Kidney (tissue), 14 donors: ENCODE results near the gene SLC3A2. TPM values are rescaled to one million over a fixed set of nuclear protein-coding genes. Genes with fewer than 3 reads are reported as not detected.

Experiments
- DNase-seq, 5 donors: peaks; one replicate each; pipeline ENCODE4 v3.0.0-alpha.2; 2013 to 2020
- FAIRE-seq: peaks from 2 replicates; lab custom pipeline; 2012; peaks lifted over from hg19 to GRCh38; lab: Jason Lieb, UNC
- H3K27ac ChIP-seq, 2 donors: one replicate each; pipeline ENCODE4 v1.7.0; 2013; ENCODE audit warnings: low read depth in 2 of 2, low read length in 2 of 2, inconsistent platforms in 1 of 2
- H3K27me3 ChIP-seq: one replicate; pipeline ENCODE4 v1.7.1; 2013; ENCODE audit warnings: low read length, inconsistent platforms; ENCODE audit not compliant: control insufficient read depth, insufficient read depth
- H3K36me3 ChIP-seq, 3 donors: one replicate each; pipeline versions ENCODE4 v1.7.0 to v1.7.1; 2013; ENCODE audit warnings: low read length in 3 of 3, control low read depth in 1 of 3, inconsistent platforms in 1 of 3; ENCODE audit not compliant: insufficient read depth in 3 of 3, control insufficient read depth in 2 of 3
- H3K4me1 ChIP-seq, 3 donors: one replicate each; pipeline versions ENCODE4 v1.7.0 to v1.7.1; 2013; ENCODE audit warnings: low read length in 3 of 3, inconsistent platforms in 1 of 3, low read depth in 1 of 3; ENCODE audit not compliant: control insufficient read depth in 2 of 3, insufficient read depth in 2 of 3
- H3K4me3 ChIP-seq, 3 donors: one replicate each; pipeline versions ENCODE4 v1.7.0 to v1.8.1; 2013; ENCODE audit warnings: low read length in 3 of 3, control low read depth in 1 of 3, inconsistent platforms in 1 of 3
- H3K9ac ChIP-seq, 3 donors: one replicate each; pipeline versions ENCODE4 v1.7.0 to v1.7.1; 2013; ENCODE audit warnings: low read length in 3 of 3, control low read depth in 1 of 3, inconsistent platforms in 1 of 3
- H3K9me3 ChIP-seq, 3 donors: one replicate each; pipeline versions ENCODE4 v1.7.0 to v1.7.1; 2013; ENCODE audit warnings: low read length in 3 of 3, control low read depth in 1 of 3, inconsistent platforms in 1 of 3; ENCODE audit not compliant: control insufficient read depth in 2 of 3, insufficient read depth in 1 of 3
- intact Hi-C: fragments of 100-400 bp; cut with DNase I; formaldehyde crosslinking; loops from one replicate; pipeline ENCODE4 v1.11.1; 2022
- polyA plus RNA-seq: library from polyadenylated mRNA; stranded (reverse); fragments of 350-450 nt; fragmentation: Illumina TruSeq; extraction: RNeasy Lipid Tissue Mini Kit (QIAGEN cat#74804); gene quantifications from one replicate; pipeline ENCODE4 v1.2.3, GENCODE V29; 2014; ENCODE audit warnings: low read depth, low replicate concordance; ENCODE audit not compliant: insufficient read depth
- total RNA-seq: library from RNA; stranded (reverse); fragmentation: NEBNext Ultra II Directional; extraction: Animal tissue kit (Norgen Biotek cat#: 25700); gene quantifications from one replicate; pipeline ENCODE4 v1.2.1, GENCODE V29; 2021
- TF ChIP-seq, protein P1 (sequence below): IDR thresholded peaks from 3 replicates; pipeline ENCODE4 v1.5.1; 2012; ENCODE audit warnings: mild to moderate bottlenecking, moderate library complexity, borderline replicate concordance; ENCODE audit not compliant: insufficient read depth; ENCODE audit errors: extremely low read depth
- donor health status: control.
- donor health status: control.
- donor health status: control.
- donor health status: control.
- donor health status: control.
- donor health status: DM: yes; HTN: yes; CAD: no.
- donor health status: Normal renal cell carcinoma (clear cell type).

SLC3A2 gene
- total and polyA plus RNA-seq, 2 donors from 2014 or later = 203 to 299 TPM

DNA sequence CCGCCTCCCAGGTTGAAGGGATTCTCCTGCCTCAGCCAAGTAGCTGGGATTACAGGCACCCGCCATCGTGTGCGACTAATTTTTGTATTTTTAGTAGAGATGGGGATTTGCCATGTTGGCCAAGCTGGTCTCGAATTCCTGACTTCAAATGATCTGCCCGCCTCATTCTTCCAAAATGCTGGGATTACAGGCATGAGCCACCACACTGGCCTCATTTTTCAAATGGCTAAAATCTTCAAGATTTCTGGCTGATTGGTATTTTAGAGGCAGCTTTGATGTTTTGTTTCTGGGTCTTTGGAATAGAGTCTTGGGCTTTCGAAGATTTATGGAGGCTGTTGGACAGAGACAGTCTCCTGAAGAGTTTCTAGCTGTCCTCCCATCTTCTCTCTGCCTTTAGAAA, 5.8 kb upstream of the SLC3A2 start:
- Histone ChIP-seq H3K36me3 (no peaks in the 10 kb centered on the region), H3K4me3 (no peak overlapping the region), H3K9ac (no peak overlapping the region), H3K27ac (no peak overlapping the region), H3K4me1 (peaks cover 2 to 7% (median 6%) of the 10 kb centered on the region in 3 donors), H3K27me3 (no peaks in the 10 kb centered on the region), H3K9me3 (no peaks in the 10 kb centered on the region)
- peak in 1 of 5 donors; percentile 25 for DNase-seq
- TF ChIP-seq, protein P1, sequence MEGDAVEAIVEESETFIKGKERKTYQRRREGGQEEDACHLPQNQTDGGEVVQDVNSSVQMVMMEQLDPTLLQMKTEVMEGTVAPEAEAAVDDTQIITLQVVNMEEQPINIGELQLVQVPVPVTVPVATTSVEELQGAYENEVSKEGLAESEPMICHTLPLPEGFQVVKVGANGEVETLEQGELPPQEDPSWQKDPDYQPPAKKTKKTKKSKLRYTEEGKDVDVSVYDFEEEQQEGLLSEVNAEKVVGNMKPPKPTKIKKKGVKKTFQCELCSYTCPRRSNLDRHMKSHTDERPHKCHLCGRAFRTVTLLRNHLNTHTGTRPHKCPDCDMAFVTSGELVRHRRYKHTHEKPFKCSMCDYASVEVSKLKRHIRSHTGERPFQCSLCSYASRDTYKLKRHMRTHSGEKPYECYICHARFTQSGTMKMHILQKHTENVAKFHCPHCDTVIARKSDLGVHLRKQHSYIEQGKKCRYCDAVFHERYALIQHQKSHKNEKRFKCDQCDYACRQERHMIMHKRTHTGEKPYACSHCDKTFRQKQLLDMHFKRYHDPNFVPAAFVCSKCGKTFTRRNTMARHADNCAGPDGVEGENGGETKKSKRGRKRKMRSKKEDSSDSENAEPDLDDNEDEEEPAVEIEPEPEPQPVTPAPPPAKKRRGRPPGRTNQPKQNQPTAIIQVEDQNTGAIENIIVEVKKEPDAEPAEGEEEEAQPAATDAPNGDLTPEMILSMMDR = no peak
- no peak for FAIRE-seq
- intact Hi-C loops = no loop called here

- Histone ChIP-seq H3K9me3 (no peaks in the 10 kb centered on the region), H3K27me3 (no peaks in the 10 kb centered on the region), H3K27ac (no peak overlapping the region), H3K4me1 (peaks cover 3 to 11% (median 10%) of the 10 kb centered on the region in 3 donors), H3K4me3 (no peak overlapping the region), H3K36me3 (no peaks in the 10 kb centered on the region), H3K9ac (no peak overlapping the region)
- TF ChIP-seq, protein P1 = no peak
- intact Hi-C loops = no loop called here
- no peak for FAIRE-seq
- DNase-seq = peak in 1 of 5 donors; percentile 37
Observed at GRCh38 chr11:62875698-62876478, 4.8 kb upstream of the SLC3A2 start.

DNA sequence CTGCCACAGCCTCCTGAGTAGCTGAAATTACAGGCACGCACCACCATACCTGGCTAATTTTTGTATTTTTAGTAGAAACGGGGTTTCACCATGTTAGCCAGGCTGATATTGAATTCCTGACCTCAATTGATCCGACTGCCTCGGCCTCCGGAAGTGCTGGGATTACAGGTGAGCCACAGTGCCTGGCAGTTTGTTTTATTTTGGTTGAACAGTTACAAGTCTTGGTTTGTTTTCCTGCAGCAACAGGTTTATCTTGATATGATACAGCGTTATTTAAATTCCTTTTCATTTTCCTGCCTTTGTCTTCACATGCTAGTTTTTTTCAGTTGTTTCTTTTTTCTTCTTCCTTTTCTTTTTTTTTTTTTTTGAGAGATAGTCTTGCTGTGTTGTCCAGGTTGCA, 4.0 kb upstream of the SLC3A2 start:
- Histone ChIP-seq H3K36me3 (no peaks in the 10 kb centered on the region), H3K4me3 (no peak overlapping the region), H3K9me3 (no peaks in the 10 kb centered on the region), H3K27ac (no peak overlapping the region), H3K9ac (no peak overlapping the region), H3K27me3 (no peaks in the 10 kb centered on the region), H3K4me1 (peaks cover 3 to 11% (median 10%) of the 10 kb centered on the region in 3 donors)
- TF ChIP-seq, protein P1 = no peak
- DNase-seq (no peak), FAIRE-seq (no peak)
- intact Hi-C loops = no loop called here
